RWPE2 (cell line): ENCODE measurements around the gene VTI1A.

Source experiments
- ATAC-seq: fragments of 200-7000 bp; cut with Tn5 transposase; 3 replicates; pipeline ENCODE4 v1.9.1; 2021; ENCODE audit warnings: low read depth
- DNase-seq: peaks from one replicate; pipeline ENCODE4 v3.0.0-alpha.2; 2020; ENCODE audit warnings: low spot score
- H3K27ac ChIP-seq: fragments of 450-650 bp; 2 replicates; pipeline ENCODE4 v1.5.1; 2017; ENCODE audit warnings: mild to moderate bottlenecking; ENCODE audit not compliant: poor library complexity, severe bottlenecking
- H3K27me3 ChIP-seq: fragments of 250-450 bp; sonication (Bioruptor Pico); 2 replicates; pipeline ENCODE4 v1.5.1; 2021; ENCODE audit warnings: mild to moderate bottlenecking, moderate library complexity; ENCODE audit not compliant: insufficient read depth, poor library complexity, severe bottlenecking
- H3K36me3 ChIP-seq: fragments of 250-450 bp; sonication (Bioruptor Pico); 2 replicates; pipeline ENCODE4 v1.5.1; 2020; ENCODE audit warnings: low read depth, mild to moderate bottlenecking, moderate library complexity
- H3K4me1 ChIP-seq: fragments of 250-450 bp; sonication (Bioruptor Pico); 2 replicates; pipeline ENCODE4 v1.5.1; 2021; ENCODE audit warnings: mild to moderate bottlenecking, moderate library complexity; ENCODE audit not compliant: insufficient read depth, poor library complexity, severe bottlenecking
- H3K4me3 ChIP-seq: fragments of 250-450 bp; sonication (Bioruptor Pico); 2 replicates; pipeline ENCODE4 v1.5.1; 2021; ENCODE audit warnings: mild to moderate bottlenecking, moderate library complexity; ENCODE audit not compliant: severe bottlenecking
- H3K9me3 ChIP-seq: fragments of 250-450 bp; sonication (Bioruptor Pico); 2 replicates; pipeline ENCODE4 v1.5.1; 2021; ENCODE audit warnings: mild to moderate bottlenecking, moderate library complexity; ENCODE audit not compliant: severe bottlenecking
- TF ChIP-seq, protein P1 (sequence below): fragments of 450-650 bp; IDR thresholded peaks from one replicate; pipeline ENCODE4 v1.5.1; 2017; ENCODE audit warnings: mild to moderate bottlenecking, moderate library complexity; ENCODE audit not compliant: poor library complexity, severe bottlenecking

VTI1A gene

DNA sequence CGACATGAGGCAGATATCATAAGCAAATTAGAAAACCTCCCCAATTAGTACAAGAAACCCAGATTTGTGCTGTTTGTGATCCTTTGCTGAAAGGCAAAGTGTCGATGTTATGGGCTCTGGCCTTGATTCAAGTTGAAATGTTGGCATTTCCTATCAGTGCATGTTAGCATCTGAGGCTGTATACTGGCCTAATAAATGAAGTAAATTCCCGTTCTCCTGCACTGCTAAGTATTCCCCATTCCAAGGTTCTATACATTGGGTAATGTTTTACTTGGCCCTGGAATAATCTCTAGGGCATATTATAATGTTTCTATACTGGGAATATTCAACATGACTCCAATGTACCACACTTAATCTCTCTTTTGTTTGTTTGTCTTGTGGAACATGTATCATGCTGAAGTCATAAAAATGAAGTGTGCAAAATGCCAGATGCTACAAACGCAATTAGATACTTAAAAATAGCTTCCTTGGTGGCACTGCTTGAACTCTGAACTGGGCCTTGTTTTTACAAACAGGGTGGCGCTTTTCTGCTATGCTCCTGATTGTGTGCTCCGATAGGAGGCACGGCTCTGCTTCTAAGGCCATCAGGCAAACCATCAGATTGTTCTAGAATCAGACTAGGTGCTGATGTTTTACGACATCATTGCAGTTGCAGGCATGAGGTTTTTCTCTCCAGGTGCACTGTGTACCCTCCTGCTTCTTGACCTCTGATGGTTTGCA, 346.3 kb downstream of the VTI1A start:
- no peak overlapping the region for H3K4me3 ChIP-seq
- no peaks in the 10 kb centered on the region for H3K27me3 ChIP-seq
- TF ChIP-seq, protein P1, sequence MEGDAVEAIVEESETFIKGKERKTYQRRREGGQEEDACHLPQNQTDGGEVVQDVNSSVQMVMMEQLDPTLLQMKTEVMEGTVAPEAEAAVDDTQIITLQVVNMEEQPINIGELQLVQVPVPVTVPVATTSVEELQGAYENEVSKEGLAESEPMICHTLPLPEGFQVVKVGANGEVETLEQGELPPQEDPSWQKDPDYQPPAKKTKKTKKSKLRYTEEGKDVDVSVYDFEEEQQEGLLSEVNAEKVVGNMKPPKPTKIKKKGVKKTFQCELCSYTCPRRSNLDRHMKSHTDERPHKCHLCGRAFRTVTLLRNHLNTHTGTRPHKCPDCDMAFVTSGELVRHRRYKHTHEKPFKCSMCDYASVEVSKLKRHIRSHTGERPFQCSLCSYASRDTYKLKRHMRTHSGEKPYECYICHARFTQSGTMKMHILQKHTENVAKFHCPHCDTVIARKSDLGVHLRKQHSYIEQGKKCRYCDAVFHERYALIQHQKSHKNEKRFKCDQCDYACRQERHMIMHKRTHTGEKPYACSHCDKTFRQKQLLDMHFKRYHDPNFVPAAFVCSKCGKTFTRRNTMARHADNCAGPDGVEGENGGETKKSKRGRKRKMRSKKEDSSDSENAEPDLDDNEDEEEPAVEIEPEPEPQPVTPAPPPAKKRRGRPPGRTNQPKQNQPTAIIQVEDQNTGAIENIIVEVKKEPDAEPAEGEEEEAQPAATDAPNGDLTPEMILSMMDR = no peak
- no peak overlapping the region for H3K27ac ChIP-seq
- ATAC-seq (peak; percentile 41; the same call in 1 of the 3 replicates), DNase-seq (no peak)
- peaks cover 3% of the 10 kb centered on the region for H3K9me3 ChIP-seq
- no peaks in the 10 kb centered on the region for H3K4me1 ChIP-seq
- H3K36me3 ChIP-seq = 0 out of 2 replicates have a peak, but pooled peaks cover 3% of the 10 kb centered on the region

DNA sequence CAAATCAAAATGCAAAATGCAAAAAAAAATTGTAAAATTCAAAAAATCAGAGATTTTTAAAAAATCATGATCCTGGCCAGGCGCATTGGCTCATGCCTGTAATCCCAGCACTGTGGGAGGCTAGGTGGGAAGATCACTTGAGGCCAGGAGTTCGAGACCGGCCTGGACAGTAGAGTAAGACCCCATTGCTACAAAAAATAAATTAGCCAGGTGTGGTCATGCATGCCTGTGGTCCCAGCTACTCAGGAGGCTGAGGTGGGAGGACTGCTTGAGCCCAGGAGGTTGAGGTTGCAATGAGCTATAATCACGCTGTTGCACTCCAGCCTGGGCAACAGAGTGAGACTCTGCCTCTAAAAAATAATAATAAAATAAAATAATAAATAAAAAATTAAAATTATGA, 347.2 kb downstream of the VTI1A start:
- no peak for ATAC-seq
- no peaks in the 10 kb centered on the region for H3K9me3 ChIP-seq
- no peaks in the 10 kb centered on the region for H3K36me3 ChIP-seq
- no peak overlapping the region for H3K27ac ChIP-seq
- H3K27me3 ChIP-seq = no peaks in the 10 kb centered on the region
- H3K4me3 ChIP-seq = no peak overlapping the region
- no peaks in the 10 kb centered on the region for H3K4me1 ChIP-seq
- TF ChIP-seq, protein P1 = no peak
- no peak for DNase-seq

DNA sequence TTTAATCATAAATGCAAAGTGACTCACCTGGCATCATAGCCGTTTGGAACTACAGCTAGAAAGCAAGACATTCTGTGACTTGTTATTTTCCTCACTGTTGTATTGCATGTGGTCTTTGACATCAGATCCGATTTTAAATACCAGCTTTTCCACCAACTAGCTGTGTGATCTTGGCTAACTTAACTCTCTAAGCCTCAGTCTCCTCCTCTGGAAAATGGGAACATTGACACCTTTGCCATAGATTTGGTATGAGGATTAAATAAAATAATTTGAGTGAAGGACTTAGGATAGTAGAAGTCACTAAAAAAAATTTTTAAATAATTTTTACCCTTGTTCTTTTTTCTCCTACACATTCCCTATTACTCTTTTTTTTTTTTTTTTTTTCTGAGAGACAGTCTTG, 348.1 kb downstream of the VTI1A start:
- TF ChIP-seq, protein P1 = no peak

DNA sequence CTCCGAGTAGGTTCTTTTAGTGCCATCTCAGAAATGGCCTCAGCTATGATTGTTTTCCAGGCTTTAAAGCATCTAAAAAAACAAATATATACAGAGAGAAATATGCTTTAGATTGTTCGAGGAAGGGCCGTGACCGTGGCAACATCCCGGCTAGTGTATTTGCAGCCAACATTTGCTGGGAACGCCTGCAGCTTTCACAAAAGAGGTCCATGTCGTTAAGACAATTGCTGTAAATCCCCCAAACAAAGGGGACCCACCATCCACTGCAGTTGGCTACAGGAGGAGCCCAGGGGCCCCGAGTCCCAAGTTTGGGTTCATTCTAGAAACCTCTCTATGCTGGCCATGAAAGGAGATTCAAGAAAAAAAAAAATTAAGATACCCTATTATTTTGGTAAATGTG, 350.2 kb downstream of the VTI1A start:
- no peak overlapping the region for H3K27ac ChIP-seq
- H3K36me3 ChIP-seq = no peaks in the 10 kb centered on the region
- DNase-seq (no peak), ATAC-seq (no peak)
- no peaks in the 10 kb centered on the region for H3K27me3 ChIP-seq
- H3K9me3 ChIP-seq = no peaks in the 10 kb centered on the region
- H3K4me3 ChIP-seq = no peak overlapping the region
- H3K4me1 ChIP-seq = no peaks in the 10 kb centered on the region
- TF ChIP-seq, protein P1 = no peak

More for the DNA sequence above, 348.1 kb downstream of the VTI1A start:
- H3K9me3 ChIP-seq = no peaks in the 10 kb centered on the region
- ATAC-seq (no peak), DNase-seq (no peak)
- no peak overlapping the region for H3K4me3 ChIP-seq
- H3K27me3 ChIP-seq = no peaks in the 10 kb centered on the region
- no peaks in the 10 kb centered on the region for H3K4me1 ChIP-seq
- H3K27ac ChIP-seq = no peak overlapping the region
- no peaks in the 10 kb centered on the region for H3K36me3 ChIP-seq

DNA sequence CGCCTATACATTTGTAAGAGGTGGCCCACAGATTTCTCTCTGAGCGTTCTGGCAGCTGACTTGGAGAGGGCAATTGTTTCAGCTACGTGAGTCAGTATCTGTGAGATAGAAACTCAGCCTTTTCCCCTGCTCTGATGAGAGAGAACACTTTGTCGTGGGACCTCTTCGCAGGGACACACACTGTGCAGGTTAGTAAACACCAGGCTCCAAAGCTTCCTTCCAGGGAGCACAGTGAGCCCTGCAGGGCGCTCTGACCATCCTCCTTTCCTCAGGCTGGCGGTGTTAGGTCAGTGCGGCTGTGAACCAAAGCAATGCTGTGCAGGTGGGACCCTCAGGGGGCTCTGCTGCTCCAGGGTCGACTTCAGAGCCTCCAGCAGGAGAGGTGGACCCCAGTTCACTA, 350.8 kb downstream of the VTI1A start:
- Histone ChIP-seq H3K36me3 (no peaks in the 10 kb centered on the region), H3K4me3 (no peak overlapping the region), H3K9me3 (no peaks in the 10 kb centered on the region), H3K27ac (no peak overlapping the region), H3K27me3 (no peaks in the 10 kb centered on the region), H3K4me1 (no peaks in the 10 kb centered on the region)
- ATAC-seq (no peak), DNase-seq (no peak)
- TF ChIP-seq, protein P1 = no peak
